Left forelimb (tissue), 1 donor: Measurements from ENCODE around the gene TPCN2.
"Not testable (repeated sequence)": the region's sequence is repeated elsewhere in the genome, so short reads cannot be mapped to it uniquely, and the experiment has no call there.

ENCODE experiments used
- DNase-seq: peaks from one replicate; pipeline ENCODE4 v3.0.0-alpha.2; 2018; ENCODE audit warnings: low spot score

Gene TPCN2

GRCh38 chr11:69076129-69076791 lies 27.5 kb downstream of the TPCN2 start:
- DNase-seq, result no peak

DNA sequence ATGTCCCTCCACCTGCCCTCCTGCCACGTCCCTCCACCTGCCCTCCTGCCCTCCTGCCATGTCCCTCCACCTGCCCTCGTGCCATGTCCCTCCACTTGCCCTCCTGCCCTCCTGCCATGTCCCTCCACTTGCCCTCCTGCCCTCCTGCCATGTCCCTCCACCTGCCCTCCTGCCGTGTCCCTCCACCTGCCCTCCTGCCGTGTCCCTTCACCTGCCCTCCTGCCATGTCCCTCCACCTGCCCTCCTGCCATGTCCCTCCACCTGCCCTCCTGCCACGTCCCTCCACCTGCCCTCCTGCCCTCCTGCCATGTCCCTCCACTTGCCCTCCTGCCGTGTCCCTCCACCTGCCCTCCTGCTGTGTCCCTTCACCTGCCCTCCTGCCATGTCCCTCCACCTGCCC lies 28.2 kb downstream of the TPCN2 start:
- DNase-seq, result not testable (repeated sequence)

GRCh38 chr11:69078508-69078907 lies 29.8 kb downstream of the TPCN2 start:
- DNase-seq, result no peak

- no peak for DNase-seq
Observed at GRCh38 chr11:69078930-69079605, 30.3 kb downstream of the TPCN2 start.

- no peak for DNase-seq
Observed at GRCh38 chr11:69079661-69080256, 31.0 kb downstream of the TPCN2 start.

DNA sequence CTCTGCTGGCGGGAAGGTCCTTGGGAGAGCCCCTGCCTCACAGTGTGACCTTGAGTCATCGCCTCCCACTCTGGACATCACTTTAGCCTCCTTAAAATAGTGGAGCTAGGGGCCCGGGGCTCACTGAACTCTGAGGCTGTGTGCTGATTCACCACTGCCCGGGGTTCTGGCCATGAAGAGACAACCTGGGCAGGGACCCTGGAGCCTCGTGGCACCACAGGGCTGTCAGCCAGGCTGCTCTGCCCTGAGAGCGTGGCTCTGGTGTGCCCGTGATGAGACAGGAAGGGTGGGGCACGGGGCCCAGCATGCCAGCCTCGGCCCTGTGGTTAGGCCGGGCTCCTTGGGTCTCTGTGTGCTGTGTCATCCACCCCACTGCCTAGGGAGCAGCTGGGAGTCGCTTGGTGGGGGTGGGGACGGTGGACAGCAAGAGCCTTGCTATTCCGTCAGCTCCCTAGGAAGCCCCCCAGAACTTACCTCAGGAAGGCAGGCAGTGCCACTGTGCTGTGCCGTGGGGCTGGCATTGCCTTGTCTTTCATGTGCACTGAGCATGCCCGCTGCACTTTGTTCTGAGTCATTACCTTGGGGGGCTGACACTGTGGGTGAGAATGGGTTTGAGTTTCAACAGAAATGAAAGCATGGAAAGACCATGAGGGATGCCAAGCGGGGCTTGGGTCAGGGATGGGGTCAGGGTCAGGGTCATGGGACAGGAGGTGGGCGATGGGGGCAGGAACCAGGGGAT lies 31.7 kb downstream of the TPCN2 start:
- no peak for DNase-seq

DNA sequence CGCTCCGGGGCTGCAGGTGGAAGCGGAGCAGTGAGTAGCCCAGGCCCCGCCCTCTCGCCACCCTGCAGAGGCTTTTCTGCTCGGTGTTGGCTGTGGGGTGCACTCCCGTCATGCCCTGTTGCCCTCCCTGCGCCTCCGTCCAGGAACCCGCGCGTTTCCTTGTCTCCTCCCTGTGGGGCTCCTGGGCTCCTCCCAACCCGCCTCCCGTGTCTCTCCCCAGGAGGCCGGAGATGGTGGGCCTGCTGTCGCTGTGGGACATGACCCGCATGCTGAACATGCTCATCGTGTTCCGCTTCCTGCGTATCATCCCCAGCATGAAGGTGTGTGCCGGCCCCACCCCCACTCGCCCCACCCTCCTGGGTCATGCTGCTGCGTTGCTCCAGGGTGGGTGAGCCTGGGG lies 32.4 kb downstream of the TPCN2 start:
- no peak for DNase-seq

DNA sequence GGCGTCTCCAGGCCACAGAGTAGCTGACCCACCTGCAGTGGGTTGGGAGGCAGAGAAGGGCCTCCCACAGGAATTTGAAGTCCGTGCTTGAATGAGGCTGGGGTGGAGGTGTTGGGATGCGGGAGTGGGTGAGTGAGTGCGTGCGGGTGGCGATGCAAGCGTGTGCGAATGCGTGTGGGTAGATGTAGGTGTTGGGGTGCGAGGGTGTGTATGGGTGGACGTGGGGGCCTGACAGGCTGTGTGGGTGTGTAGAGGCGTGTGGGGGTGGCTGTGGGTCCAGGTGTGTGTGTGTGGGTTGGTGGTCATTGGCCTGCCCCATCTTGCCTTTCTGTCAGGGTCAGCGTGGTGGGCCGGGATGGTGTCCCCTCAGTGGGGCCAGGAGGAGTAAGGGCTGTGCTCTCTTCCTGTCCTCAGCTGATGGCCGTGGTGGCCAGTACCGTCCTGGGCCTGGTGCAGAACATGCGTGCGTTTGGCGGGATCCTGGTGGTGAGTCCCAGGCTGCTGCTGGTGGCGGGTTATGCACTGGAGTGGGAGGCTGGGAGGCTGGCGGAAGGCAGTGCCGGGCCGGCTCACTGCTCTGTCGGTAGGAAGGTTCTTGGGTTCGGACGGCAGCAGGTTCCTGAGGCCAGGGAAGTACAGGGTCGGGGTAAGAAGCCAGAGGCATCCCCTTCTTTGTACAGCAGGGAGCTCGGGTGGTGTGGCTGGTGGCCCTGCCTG lies 35.0 kb downstream of the TPCN2 start:
- DNase-seq, result no peak

- no peak for DNase-seq
Observed at GRCh38 chr11:69084371-69084770, 35.6 kb downstream of the TPCN2 start.

DNA sequence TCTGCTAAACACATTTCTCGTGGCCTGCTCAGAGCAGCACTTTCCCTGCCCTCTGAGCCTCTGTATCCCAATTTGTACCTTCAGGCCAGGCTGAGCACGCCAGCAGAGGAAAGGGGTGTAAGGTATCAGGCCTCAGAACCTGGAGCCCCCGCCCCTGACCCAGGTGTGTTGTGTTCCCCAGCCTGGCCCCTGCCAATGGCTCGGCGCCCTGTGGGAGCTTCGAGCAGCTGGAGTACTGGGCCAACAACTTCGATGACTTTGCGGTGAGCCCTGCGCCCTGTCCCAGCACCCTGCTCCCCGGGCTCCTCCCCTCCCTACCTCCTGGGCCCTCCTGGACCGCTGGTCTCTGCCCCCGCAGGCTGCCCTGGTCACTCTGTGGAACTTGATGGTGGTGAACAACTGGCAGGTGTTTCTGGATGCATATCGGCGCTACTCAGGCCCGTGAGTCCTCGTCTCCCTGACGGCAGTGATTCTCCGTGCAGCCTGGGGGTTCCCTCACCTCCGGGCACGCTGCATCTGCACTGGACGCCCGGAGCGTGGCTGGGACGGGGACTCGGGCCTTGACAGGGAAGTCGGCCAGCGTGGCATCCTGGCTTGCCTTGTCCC lies 36.9 kb downstream of the TPCN2 start:
- no peak for DNase-seq

DNA sequence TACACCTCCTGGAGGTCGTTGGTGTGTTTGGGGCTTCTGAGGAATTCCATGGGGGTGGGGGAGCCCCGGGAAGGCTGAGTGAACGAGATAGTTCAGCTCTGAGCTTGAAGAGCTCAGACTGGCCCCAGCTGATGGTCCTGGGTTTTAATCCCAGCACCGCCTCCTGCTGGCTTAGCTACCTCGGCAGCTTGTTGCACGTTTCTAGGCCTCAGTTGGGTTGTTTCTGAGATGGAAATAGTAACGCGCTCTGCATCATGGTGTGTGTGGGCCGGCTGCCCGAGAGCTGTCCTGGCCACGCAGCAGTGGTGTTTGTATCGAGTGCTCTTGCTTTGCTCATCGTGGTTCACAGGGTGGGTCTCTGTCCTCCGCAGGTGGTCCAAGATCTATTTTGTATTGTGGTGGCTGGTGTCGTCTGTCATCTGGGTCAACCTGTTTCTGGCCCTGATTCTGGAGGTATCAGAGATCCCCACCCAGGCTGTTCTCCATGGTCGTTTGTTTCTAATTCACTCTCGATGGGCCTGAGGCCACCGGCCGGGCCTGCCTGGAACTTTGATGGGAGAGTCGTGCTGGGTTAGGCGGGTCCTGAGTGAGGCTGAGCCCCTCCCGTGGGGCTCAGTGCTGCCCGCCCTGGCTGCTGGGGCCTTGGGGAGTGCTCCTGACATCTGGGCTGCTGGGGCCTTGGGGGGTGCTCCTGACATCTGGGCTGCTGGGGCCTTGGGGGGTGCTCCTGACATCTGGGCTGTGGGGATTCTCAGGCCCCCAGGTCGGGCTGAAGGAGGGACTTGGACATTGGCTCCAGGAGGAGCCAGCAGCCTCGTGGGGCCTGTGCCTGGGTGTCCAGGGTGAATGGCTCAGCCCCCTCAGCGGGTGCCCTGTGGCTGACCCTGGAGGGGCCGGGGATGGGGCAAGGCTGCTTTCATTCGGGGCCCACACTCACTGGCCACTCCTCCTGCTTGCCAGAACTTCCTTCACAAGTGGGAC lies 37.7 kb downstream of the TPCN2 start:
- DNase-seq, result no peak

DNA sequence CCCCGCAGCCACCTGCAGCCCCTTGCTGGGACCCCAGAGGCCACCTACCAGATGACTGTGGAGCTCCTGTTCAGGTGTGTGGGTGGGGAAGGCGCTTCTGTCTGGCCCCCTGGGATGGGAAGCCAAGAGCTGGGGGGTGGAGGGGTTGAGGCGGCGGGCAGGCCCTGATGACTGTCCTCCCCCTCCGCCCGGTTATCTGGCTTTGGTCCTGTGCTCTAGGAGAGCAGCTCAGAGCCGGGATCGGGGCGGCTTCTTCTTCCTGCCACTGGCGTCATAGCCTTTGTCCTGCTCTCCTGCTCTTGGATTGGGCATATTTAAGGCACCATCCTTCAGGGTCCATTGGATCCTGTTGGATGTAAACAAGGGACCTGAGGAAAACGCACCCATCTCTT lies 38.4 kb downstream of the TPCN2 start:
- no peak for DNase-seq

GRCh38 chr11:69087811-69088210 lies 39.1 kb downstream of the TPCN2 start:
- DNase-seq, result no peak

GRCh38 chr11:69088676-69089146 lies 40.0 kb downstream of the TPCN2 start:
- DNase-seq, result no peak

- DNase-seq, result no peak
Observed at GRCh38 chr11:69089258-69089657, 40.5 kb downstream of the TPCN2 start.

- DNase-seq, result no peak
Observed at GRCh38 chr11:69091638-69092165, 43.0 kb downstream of the TPCN2 start.

DNA sequence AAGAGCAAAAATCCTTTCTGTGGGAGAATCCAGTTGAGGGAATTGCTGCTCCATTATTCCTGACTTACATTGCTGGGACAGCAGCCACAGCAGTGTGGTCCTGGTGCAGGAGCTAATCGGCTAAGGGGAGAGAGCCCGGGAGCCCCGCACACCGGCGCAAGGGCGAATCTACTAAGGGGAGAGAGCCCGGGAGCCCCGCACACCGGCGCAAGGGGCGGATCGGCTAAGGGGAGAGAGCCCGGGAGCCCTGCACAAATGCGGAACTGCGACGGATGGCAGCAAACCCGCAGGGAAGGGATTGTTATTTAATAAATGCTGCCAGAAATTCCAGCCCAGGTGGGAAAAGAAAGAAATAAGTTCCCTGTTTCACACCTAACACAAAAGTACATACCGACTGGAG lies 43.5 kb downstream of the TPCN2 start:
- no peak for DNase-seq

DNA sequence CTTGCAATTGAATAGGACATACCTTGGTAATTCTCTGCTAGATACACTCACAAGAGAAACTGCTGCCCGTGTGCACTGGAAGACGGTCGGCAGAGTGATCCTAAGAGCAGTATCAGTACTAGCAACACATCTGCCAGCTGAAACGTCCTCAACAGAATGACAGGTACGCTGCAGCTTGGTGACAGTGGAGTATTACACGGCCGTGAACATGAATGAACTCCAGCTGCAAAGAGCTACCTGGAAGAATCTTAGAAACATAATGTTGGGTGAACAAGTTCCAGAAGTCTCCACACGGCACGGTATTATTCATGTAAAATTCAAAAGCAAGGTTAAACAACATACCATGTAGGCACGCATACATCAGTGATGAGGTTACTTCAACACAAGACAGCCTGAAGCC lies 44.4 kb downstream of the TPCN2 start:
- no peak for DNase-seq

GRCh38 chr11:69094111-69094914 lies 45.6 kb downstream of the TPCN2 start:
- DNase-seq, result no peak
